KOPT-K1 (cell line): Measurements from ENCODE around the gene NCAM2.

ENCODE experiments used
- H3K27ac ChIP-seq: fragments of 200-600 bp; sonication (generic); 2 replicates; pipeline ENCODE4 v1.5.1; 2016; ENCODE audit warnings: antibody characterized with exemption, mild to moderate bottlenecking, low read depth, low read length; ENCODE audit not compliant: poor library complexity, severe bottlenecking
- H3K36me3 ChIP-seq: fragments of 200-600 bp; sonication (generic); 2 replicates; pipeline ENCODE4 v1.5.1; 2017; ENCODE audit warnings: antibody characterized with exemption, mild to moderate bottlenecking, low read length, moderate library complexity; ENCODE audit not compliant: insufficient read depth
- H3K9me3 ChIP-seq: fragments of 200-600 bp; sonication (generic); 2 replicates; pipeline ENCODE4 v1.5.1; 2017; ENCODE audit warnings: antibody characterized with exemption, low read length, mild to moderate bottlenecking; ENCODE audit not compliant: insufficient read depth, poor library complexity, severe bottlenecking

NCAM2 gene

DNA sequence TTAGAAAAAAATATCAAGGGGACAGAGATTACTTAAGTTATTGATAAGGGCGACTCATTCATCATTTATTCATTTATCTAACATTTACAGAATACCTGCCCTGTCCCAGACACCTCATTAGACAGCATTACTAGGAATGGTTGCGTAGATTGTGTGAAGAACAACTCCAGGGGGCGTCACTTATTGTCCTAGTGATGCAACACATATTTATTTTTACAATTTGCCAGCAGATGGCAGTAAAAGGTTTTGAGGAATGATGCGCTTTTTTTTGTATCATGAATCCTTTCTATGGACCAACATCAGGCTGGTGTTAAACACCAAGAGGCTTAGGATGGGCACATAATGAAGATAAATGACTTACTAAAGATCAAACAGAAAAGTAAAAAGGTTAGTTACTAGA is 5.5 kb downstream of the NCAM2 start:
- Histone ChIP-seq H3K36me3 (no peaks in the 10 kb centered on the region), H3K27ac (no peak overlapping the region), H3K9me3 (no peaks in the 10 kb centered on the region)

DNA sequence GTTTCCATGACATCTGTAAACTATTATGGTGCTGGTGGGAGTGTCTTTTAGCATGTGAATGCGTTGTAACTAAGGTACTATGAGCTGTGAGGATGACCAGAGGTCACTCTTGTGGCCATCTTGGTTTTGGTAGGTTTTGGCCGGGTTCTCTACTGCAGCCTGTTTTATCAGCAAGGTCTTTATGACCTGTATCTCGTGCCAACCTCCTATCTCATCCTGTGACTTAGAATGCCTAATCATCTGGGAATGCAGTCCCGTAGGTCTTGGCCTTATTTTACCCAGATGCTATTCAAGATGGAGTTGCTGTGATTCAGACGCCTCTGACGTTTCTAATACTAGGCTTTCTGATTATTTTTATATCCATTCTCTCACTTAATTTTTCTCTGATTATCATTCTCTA is 9.4 kb downstream of the NCAM2 start:
- Histone ChIP-seq H3K36me3 (no peaks in the 10 kb centered on the region), H3K27ac (no peak overlapping the region), H3K9me3 (no peaks in the 10 kb centered on the region)

DNA sequence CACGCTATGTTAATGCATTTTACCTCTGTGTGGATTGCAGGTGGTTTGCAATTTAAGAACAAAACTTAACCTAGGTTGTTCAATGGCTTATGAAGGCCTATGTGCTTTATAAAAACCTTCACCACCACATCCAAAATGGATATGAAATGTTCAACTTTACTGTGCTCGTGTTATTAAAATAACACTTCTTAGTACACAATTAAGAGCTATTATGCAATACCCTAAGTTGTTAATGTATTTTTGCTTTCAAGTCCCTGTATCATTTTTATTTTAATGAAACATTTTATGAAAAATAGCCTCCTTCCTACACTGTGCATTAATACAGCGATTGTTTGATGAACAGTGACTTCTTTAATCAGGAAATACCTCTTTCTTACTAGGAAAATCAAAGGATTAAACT is 12.0 kb downstream of the NCAM2 start:
- Histone ChIP-seq H3K36me3 (no peaks in the 10 kb centered on the region), H3K27ac (no peak overlapping the region), H3K9me3 (no peaks in the 10 kb centered on the region)

DNA sequence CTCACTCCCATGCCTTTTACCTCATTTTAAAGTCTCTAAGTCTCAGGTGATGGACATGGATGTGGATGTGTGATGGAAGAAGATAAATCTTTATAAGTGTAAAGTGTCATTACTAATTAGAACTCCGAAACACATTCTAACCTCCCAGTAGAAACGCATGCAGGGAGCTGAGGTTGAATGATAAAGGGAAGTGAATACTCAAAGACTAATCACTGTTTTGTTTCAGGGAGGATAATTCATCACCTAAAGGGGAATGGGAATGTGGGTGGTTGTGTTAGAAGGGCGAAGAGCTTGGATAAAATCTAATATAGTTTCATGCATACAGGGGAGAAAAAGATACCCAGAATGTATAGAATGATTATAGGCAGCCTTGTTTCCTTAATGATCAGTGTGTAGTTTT is 12.5 kb downstream of the NCAM2 start:
- Histone ChIP-seq H3K36me3 (no peaks in the 10 kb centered on the region), H3K9me3 (no peaks in the 10 kb centered on the region), H3K27ac (no peak overlapping the region)

DNA sequence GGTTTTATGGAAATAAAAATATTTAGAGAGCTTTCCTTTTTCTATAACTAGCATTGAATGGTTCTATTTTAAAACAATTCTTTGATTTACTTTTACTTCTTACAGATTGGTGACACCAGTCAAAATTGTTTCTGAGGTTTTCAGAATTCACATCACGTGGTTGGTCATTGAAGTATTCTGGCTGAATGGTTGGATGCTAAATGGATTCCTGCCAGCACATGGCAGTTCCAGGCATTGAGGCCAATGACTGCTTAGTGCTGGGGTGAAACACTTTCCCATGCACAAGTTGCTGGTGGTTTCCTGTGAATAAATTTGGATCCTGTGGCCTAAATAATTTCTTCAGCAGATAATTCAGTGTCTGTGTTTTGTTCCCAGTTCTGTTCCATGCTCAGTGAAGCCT is 20.6 kb downstream of the NCAM2 start:
- Histone ChIP-seq H3K27ac (no peak overlapping the region), H3K9me3 (no peaks in the 10 kb centered on the region), H3K36me3 (no peaks in the 10 kb centered on the region)

DNA sequence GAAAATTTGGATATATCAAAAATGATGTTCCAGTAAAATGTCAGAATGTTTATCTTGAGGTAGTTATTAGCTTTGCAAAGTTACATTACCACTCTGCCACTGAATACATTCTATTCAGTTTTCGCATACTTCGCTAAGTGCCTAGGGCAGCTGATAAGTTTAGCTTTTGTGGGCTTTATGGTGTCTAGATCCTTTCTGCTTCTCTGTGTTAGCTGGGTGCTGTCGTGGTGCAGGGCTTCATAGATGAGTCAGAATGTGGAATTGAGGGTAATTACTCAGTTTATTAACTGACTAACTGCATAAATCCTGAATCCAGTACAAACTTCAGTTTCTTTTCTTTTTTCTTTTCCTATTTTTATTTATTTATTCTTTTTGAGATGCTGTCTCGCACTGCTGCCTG is 21.5 kb downstream of the NCAM2 start:
- no peaks in the 10 kb centered on the region for H3K36me3 ChIP-seq
- H3K27ac ChIP-seq, result no peak overlapping the region
- H3K9me3 ChIP-seq, result no peaks in the 10 kb centered on the region

DNA sequence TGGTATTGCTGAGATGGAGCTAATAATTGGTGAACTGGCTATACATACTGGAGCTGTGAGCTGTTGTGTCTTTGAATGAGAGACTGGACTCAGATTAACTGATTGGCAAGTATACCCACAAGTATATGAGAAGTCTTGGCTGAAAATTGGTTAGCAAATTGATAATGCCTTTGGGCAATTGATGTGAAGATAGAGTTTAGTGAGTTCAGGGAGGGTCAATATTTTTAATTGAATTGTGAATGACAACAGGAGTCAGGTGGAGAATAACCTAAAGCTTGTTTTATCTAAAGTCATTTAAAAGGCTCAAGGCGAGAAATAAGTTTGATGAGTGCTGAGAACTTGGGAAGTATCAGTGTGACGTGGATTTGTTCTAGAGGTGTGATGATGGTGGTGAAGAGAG is 27.5 kb downstream of the NCAM2 start:
- Histone ChIP-seq H3K27ac (no peak overlapping the region), H3K36me3 (no peaks in the 10 kb centered on the region), H3K9me3 (no peaks in the 10 kb centered on the region)

DNA sequence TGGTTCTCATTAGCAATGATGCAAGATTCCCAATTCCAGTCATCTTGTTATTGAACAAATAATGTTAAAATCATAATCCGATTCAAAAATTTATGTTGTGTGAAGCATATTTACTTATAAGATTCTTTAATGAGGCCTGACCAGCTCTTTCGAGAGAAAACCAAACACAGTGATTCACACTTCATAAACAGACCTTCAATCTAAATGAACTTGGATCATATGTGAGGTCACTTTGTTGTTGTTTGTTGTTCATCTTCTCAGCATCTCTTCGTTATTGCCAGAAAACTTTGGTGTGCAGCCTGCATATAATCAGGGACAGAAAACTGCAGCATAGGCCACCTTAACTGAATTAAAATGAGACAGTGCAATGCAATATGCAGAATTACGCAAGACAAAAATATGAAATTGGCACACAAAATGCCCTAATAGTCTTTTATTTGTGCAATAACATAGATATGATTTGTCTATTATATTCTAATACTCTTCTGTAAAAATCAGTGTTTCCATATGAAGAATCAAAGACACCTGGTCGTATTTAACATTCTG is 30.1 kb downstream of the NCAM2 start:
- Histone ChIP-seq H3K27ac (no peak overlapping the region), H3K9me3 (no peaks in the 10 kb centered on the region), H3K36me3 (no peaks in the 10 kb centered on the region)

DNA sequence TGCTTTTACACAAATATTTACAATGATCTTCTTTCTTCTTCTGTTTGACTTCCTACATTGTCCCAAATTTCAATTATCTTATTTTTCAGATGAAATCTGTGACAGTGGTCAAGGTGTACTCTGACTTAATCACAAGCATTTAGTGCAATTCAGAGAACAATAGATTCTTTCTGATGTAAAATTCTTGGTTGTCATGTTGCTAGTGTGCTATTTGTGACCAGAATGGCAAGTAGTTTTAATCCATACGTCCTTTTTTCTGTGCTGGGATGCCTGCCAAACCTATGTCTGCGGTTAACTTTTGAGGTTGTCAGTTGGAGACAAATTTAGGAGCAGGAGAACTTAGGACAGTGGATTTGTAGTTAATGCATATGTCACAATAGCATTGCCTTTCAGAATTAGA is 31.0 kb downstream of the NCAM2 start:
- no peak overlapping the region for H3K27ac ChIP-seq
- H3K9me3 ChIP-seq, result no peaks in the 10 kb centered on the region
- no peaks in the 10 kb centered on the region for H3K36me3 ChIP-seq

DNA sequence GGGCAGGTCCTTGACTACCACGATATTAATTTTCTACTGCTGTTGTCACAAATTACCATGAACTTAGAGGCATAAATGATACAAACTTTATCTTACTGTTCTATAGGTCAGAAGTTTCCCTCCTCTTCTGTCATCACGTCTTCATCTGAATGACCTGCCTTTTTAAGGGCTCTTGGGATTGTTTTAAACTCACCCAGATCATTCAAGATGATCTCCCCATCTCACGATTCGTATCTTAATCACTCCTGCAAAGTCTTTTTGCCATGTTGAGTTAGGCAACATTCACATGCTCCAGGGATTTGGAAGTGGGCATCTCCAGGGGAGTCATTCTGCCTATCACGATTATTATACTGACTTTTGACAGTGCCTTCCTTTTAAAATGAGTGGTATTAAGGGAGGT is 32.1 kb downstream of the NCAM2 start:
- Histone ChIP-seq H3K27ac (no peak overlapping the region), H3K36me3 (no peaks in the 10 kb centered on the region), H3K9me3 (no peaks in the 10 kb centered on the region)

DNA sequence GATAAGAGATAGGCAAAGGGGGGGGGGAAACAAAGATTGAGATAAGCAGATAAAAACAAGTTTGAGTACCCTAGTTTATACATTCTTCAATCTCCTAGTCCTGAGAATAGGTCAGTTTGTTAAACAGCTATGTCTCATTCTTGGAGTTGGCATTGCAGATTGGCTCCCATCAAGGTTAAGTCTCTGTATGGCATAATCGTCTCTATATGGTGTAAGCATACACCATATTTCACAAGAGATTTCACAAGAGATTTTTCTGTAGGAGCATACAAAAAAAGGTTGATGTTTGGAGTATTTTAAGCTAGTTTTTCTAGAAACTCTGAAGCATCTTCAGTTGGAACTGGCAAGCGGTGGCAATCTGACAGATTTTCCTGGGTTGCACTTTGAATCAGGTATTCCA is 35.8 kb downstream of the NCAM2 start:
- no peaks in the 10 kb centered on the region for H3K36me3 ChIP-seq
- no peak overlapping the region for H3K27ac ChIP-seq
- no peaks in the 10 kb centered on the region for H3K9me3 ChIP-seq

DNA sequence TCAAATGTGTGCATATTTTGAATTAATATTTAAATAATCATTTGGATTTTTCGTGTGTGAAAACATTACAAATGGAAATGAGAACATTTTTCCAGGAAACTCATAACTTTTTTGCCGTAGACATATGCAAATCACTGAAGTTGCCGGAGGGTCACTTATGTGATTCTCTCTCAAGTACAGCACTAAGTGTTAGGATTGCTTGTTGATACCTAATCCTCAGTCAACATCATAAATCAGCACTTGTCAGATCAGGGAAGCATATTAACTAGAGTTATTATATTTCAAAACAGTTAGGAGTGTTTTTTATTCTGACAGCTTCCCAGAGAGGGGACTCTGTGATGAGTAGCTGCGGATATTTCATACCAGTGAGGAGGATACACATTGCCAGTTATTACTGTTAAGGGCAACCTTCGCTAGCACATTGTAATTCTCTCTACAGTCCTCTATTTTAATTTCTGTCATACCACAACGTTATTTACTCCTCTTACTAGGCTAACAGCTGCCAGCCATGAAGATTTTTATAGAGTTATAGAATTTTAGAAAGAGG is 41.5 kb downstream of the NCAM2 start:
- Histone ChIP-seq H3K9me3 (no peaks in the 10 kb centered on the region), H3K27ac (no peak overlapping the region), H3K36me3 (no peaks in the 10 kb centered on the region)

DNA sequence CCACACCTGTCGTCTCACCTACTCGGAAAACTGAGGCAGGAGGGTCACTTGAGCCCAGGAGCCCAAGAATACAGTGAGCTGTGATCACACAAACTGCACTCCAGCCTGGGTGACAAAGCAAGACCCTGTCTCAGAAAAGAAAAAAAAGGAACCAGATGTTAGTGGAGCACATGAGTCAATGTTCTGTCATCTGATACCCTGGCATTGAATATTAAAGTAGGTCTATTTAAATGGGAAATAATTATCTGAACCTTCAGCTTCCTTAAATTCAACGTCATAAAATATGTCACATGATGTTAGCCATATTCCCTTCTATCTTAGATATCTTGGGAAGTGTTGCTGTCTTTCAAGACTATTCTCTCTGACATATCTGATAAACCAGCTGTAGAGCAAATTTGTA is 47.3 kb downstream of the NCAM2 start:
- Histone ChIP-seq H3K36me3 (no peaks in the 10 kb centered on the region), H3K9me3 (no peaks in the 10 kb centered on the region), H3K27ac (no peak overlapping the region)

DNA sequence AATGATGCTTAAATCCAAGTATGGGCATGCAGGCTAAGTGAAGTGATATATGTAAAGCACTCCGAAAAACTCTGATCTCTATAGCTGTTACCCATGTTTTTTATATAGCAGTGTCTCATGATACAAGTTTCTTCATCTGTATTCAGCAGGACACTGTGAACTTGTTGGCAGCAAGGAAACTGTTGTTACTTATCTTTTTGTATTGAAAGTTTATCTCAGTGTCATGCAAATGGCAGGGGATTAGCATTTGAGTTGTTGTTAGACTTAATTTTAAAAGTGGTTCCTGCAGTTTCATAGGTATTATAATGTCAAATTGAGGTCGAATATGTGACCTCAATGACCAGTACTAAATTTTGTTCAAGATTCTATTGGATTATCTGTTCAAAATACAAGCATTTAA is 47.9 kb downstream of the NCAM2 start:
- Histone ChIP-seq H3K9me3 (no peaks in the 10 kb centered on the region), H3K27ac (no peak overlapping the region), H3K36me3 (no peaks in the 10 kb centered on the region)

DNA sequence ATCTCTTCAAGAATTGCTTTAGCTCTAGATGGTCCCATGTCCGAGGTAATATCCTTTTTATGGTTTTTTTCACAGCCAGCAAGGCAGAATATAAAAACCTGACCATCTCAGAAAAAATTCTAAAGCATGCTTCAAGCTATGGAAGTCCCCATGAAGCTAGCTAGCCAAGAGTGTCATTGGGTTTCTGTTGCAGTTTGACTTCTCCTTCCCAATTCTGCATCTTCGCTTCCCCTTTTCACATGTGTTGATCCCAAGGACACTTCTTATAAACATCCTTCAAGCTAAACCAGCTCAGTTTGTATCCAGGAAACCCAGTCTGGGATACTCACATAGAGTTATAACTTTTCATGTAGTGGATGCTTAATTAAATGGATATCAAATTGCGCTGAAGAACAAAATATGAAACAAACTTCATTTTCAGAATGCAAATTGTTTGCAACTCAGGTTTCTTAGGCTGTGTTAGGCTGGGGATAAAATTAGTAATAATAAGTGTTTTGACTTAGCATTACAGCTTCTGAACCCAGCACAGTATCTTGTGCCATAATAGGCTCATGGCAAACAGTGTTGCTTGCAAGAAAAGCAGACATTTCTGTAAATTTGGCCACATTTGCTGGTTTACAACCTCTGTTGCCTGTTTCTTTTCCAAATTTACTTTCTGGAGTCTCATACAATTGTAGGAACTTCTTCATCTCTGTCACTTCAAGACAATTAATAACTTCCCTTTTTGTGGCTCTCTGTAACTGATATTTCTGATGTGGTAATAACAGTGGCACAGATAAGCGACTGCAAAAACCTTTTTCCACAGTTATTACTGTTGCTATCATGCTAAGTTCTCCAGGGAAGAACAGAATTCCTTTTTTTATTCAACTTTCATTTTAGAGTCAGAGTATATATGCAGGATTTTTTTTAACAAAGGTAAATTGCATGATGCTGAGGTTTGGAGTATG is 53.2 kb downstream of the NCAM2 start:
- no peaks in the 10 kb centered on the region for H3K36me3 ChIP-seq
- no peak overlapping the region for H3K27ac ChIP-seq
- H3K9me3 ChIP-seq, result no peaks in the 10 kb centered on the region

DNA sequence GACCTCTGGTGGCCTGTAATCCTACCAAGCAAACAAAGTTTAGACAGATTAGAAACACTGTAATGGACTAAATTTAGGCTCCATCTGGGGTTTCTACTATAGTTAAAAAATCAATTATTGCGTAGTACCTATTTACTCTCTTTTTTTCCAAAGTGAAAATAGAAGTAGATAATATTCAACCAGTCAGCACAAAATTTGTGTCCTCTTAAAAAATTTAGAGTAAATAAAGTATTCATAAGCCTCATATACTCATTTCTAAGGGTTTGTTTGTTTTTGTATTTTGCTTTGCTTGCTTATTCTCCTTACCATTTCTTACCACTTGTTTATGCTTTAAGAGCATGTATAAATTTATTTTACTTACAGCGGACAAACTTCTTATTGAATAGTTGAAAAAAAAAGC is 54.5 kb downstream of the NCAM2 start:
- Histone ChIP-seq H3K36me3 (no peaks in the 10 kb centered on the region), H3K9me3 (no peaks in the 10 kb centered on the region), H3K27ac (no peak overlapping the region)
